Prostate gland (tissue), 2 donors: ENCODE results near the gene CXCL5. TPM values are rescaled to one million over a fixed set of nuclear protein-coding genes. Genes with fewer than 3 reads are reported as not detected.

Experiments
- DNase-seq: peaks from one replicate; pipeline ENCODE4 v3.0.0-alpha.2; 2019; ENCODE audit warnings: low spot score
- H3K27ac ChIP-seq, 2 donors: fragments of 200-600 bp; sonication (generic); 2 replicates each; pipeline ENCODE4 v1.5.1; 2017 to 2019
- H3K27me3 ChIP-seq: fragments of 200-600 bp; sonication (generic); replicated peaks from 2 replicates; pipeline ENCODE4 v1.5.1; 2019; ENCODE audit not compliant: insufficient read depth
- H3K36me3 ChIP-seq, 2 donors: fragments of 200-600 bp; sonication (generic); 1 replicate in 1 of 2; 2 replicates in 1 of 2; pipeline versions ENCODE4 v1.5.1 to v1.8.1; 2017 to 2019
- H3K4me1 ChIP-seq: fragments of 200-600 bp; sonication (generic); replicated peaks from 2 replicates; pipeline ENCODE4 v1.5.1; 2019
- H3K4me3 ChIP-seq, 2 donors: fragments of 200-600 bp; sonication (generic); 2 replicates each; pipeline ENCODE4 v1.5.1; 2017 to 2019
- H3K9me3 ChIP-seq: fragments of 200-600 bp; sonication (generic); 2 replicates; pipeline ENCODE4 v1.5.1; 2017
- POLR2A ChIP-seq: fragments of 450-650 bp; IDR thresholded peaks from one replicate; pipeline ENCODE4 v1.6.1; 2016; ENCODE audit warnings: antibody characterized with exemption, mild to moderate bottlenecking
- POLR2AphosphoS5 ChIP-seq: sonication (generic); formaldehyde crosslinking; IDR thresholded peaks from one replicate; pipeline ENCODE4 v1.6.1; 2017; ENCODE audit warnings: antibody characterized with exemption
- WGBS: methylation state at CpG from one replicate; pipeline ENCODE4 v1.1.5; 2018; 5-methylcytosine and 5-hydroxymethylcytosine counted together
- intact Hi-C: fragments of 100-400 bp; cut with DNase I; formaldehyde crosslinking; loops from one replicate; pipeline ENCODE4 v1.14.2; 2022
- total RNA-seq, 2 donors: library from RNA; depleted of rRNA; stranded (reverse); fragments of >200 nt; gene quantifications; one replicate each; pipeline ENCODE4 v1.1.0, GENCODE V29; 2016
- TF ChIP-seq, protein P1 (sequence below), 4 experiments: fragments of 200-600 bp in 2 of 4; fragments of 450-650 bp in 2 of 4; sonication (generic) in 2 of 4; IDR thresholded peaks; 1 replicate in 3 of 4; 2 replicates in 1 of 4; pipeline ENCODE4 v1.5.1; 2016 to 2019; ENCODE audit warnings: antibody characterized with exemption in 4 of 4, mild to moderate bottlenecking in 2 of 4, moderate library complexity in 2 of 4

The CXCL5 gene
- under 1 TPM; 0.14 to 0.57 TPM for total RNA-seq

DNA sequence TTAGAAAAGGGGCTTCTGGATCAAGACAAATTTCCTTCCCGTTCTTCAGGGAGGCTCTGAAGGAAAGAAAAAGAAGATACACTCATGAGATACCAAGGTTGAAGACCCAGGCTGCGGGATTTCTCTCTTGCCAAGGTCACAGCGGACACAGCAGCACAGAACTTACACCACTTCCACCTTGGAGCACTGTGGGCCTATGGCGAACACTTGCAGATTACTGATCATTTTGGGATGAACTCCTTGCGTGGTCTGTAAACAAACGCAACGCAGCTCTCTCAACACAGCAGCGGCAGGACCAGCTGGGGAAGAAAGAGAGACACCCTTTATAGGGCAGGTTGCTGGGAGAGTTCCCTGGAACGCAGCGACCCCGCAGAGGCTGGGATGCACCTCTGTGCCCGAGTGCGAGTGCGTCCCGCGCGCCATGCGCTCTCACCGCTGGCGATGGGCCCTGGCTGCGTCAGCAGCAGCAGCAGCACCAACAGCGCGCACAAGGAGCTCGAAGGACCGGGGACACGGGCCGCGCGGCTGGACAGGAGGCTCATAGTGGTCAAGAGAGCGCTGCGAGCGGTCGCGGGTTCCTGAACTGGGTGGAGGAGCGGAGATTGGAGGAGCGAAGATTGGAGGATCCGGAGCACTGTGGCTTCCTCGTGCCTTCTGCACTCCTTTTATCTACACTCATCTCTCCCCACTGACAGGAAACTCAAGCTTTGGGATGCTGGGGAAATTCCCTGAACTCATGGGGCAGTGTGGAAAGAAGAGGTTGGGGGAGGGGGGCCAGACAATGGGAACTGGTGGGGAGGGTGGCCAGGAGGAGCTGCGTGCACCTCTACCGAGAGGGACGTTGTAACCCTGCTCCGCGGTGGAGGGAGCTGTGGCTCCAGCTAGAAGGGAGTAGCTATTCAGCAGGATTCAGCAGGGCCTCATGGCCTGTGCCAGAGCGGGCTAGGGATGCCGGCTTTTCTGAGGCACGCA is at the start of gene CXCL5:
Gene CXCL5 (minus strand): TSS at position 638 of the 972 bp plus-strand sequence. CDS start 96 bp downstream, at position 542.
- 9% methylated on average over 46 of the region's 46 CpGs for WGBS
- H3K4me3 ChIP-seq: no peak within 1 kb of the TSS
- no peak for DNase-seq

DNA sequence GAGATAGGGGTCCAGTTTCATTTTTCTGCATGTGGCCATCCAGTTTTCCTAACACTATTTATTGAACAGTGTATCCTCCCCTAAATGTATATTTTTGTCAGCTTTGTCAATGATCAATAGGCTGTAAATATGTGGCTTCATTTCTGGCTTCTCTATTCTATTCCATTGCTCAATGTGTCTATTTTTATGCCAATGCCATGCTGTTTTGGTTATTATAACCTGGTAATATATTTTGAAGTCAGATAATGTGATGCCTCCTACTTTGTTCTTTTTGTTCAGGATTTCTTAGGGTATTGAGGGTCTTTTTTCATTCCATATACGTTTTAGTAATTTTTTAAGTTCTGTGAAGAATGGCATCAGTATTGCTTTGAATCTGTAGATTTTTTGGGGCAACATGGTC is 48.7 kb upstream of the CXCL5 start:
- 78% methylated on average over 1 of the region's 1 CpG for WGBS
- H3K9me3 ChIP-seq: no peaks in the 10 kb centered on the region
- H3K36me3 ChIP-seq: no peaks in the 10 kb centered on the region
- no peak for DNase-seq
- no peak overlapping the region for H3K4me3 ChIP-seq
- no peak overlapping the region for H3K27ac ChIP-seq
- H3K4me1 ChIP-seq: no peaks in the 10 kb centered on the region
- intact Hi-C loops: no loop called here
- no peaks in the 10 kb centered on the region for H3K27me3 ChIP-seq
- TF ChIP-seq, protein P1, sequence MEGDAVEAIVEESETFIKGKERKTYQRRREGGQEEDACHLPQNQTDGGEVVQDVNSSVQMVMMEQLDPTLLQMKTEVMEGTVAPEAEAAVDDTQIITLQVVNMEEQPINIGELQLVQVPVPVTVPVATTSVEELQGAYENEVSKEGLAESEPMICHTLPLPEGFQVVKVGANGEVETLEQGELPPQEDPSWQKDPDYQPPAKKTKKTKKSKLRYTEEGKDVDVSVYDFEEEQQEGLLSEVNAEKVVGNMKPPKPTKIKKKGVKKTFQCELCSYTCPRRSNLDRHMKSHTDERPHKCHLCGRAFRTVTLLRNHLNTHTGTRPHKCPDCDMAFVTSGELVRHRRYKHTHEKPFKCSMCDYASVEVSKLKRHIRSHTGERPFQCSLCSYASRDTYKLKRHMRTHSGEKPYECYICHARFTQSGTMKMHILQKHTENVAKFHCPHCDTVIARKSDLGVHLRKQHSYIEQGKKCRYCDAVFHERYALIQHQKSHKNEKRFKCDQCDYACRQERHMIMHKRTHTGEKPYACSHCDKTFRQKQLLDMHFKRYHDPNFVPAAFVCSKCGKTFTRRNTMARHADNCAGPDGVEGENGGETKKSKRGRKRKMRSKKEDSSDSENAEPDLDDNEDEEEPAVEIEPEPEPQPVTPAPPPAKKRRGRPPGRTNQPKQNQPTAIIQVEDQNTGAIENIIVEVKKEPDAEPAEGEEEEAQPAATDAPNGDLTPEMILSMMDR (IDR thresholded peaks at IDR 0.05): no peak
- TF ChIP-seq POLR2AphosphoS5: no peak
- TF ChIP-seq POLR2A: no peak

More for the DNA sequence above, at the start of gene CXCL5:
- Histone ChIP-seq H3K36me3 (no peaks in the 10 kb centered on the region), H3K9me3 (no peaks in the 10 kb centered on the region), H3K4me1 (no peaks in the 10 kb centered on the region), H3K27me3 (no peaks in the 10 kb centered on the region), H3K27ac (no peak within 1 kb of the TSS)
- intact Hi-C loops: no loop called here
- TF ChIP-seq POLR2A (no peak), POLR2AphosphoS5 (no peak)
- TF ChIP-seq, protein P1 (IDR thresholded peaks at IDR 0.05): no peak

DNA sequence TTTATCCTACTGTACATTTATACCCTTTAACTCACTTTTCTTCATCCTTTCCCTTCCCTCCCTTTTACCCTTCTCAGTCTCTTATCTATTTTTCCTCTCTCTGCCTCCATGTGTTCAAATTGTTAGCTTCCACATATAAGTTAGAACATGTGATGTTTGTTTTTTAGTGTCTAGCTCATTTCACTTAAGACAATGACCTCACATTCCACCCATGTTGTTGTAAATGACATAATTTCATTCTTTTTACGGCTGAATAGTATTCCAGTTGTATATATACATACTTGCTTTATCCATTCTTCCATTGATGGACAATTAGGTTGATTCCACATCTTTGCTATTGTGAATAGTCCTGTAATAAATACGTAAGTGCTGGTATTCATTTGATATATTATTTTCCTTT is 47.3 kb upstream of the CXCL5 start:
- no peak for TF ChIP-seq POLR2AphosphoS5
- TF ChIP-seq POLR2A: no peak
- TF ChIP-seq, protein P1 (IDR thresholded peaks at IDR 0.05): no peak
- intact Hi-C loops: no loop called here
- WGBS: 93% methylated on average over 2 of the region's 2 CpGs

DNA sequence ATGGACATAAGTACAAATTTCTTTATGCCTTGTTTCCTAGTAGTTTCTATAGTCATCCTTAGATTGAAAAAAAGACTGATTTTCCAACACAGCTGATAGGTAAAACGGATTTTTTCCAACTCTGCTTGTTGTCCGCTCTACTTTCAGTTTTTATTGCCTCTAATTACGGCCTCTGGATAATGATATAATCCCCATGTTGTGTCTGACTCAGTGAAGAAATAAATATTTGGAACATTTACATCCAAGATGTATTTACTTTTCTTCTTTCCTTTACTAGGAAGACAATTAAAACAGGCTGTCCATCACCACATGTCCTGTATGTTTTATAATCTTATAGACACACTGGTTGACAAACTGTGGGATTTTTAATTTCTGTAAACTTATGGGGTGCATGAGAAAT is 46.8 kb upstream of the CXCL5 start:
- TF ChIP-seq POLR2A (no peak), POLR2AphosphoS5 (no peak)
- TF ChIP-seq, protein P1 (IDR thresholded peaks at IDR 0.05): no peak
- H3K27ac ChIP-seq: no peak overlapping the region
- no peaks in the 10 kb centered on the region for H3K27me3 ChIP-seq
- no peaks in the 10 kb centered on the region for H3K4me1 ChIP-seq
- 49% methylated on average over 3 of the region's 3 CpGs for WGBS
- no peaks in the 10 kb centered on the region for H3K36me3 ChIP-seq
- intact Hi-C loops: no loop called here
- no peak for DNase-seq
- H3K9me3 ChIP-seq: no peaks in the 10 kb centered on the region
- no peak overlapping the region for H3K4me3 ChIP-seq

More for the DNA sequence above, 47.3 kb upstream of the CXCL5 start:
- Histone ChIP-seq H3K4me3 (no peak overlapping the region), H3K9me3 (no peaks in the 10 kb centered on the region), H3K36me3 (no peaks in the 10 kb centered on the region), H3K27me3 (no peaks in the 10 kb centered on the region), H3K4me1 (no peaks in the 10 kb centered on the region), H3K27ac (no peak overlapping the region)
- DNase-seq: no peak

DNA sequence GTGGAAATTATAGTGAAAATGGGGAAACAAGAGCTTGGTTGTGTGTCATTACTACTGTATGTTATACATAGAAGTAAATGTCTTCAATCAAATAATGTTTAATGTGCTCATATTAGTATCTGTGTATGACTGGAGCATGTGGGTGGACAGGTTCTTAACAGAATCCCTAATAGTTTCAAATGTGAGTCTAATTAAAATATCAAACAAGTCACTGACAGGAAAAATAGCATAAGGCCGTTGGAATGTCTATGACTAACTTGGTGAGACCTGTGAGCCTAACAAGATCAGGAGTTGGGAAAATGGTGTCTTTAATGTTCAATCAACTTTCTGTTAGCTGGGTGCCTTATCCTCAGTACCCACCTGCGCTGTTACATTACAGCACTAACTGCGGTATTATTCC is 46.2 kb upstream of the CXCL5 start:
- DNase-seq: no peak
- H3K27me3 ChIP-seq: no peaks in the 10 kb centered on the region
- WGBS: 85% methylated on average over 3 of the region's 3 CpGs

More for the DNA sequence above, 46.2 kb upstream of the CXCL5 start:
- TF ChIP-seq POLR2AphosphoS5: no peak
- TF ChIP-seq, protein P1 (IDR thresholded peaks at IDR 0.05): no peak
- TF ChIP-seq POLR2A: no peak
- H3K4me1 ChIP-seq: no peaks in the 10 kb centered on the region
- no peaks in the 10 kb centered on the region for H3K36me3 ChIP-seq
- no peaks in the 10 kb centered on the region for H3K9me3 ChIP-seq
- intact Hi-C loops: no loop called here
- no peak overlapping the region for H3K4me3 ChIP-seq
- H3K27ac ChIP-seq: no peak overlapping the region
